ENCODE data around the gene TPK1.

Gene TPK1

DNA sequence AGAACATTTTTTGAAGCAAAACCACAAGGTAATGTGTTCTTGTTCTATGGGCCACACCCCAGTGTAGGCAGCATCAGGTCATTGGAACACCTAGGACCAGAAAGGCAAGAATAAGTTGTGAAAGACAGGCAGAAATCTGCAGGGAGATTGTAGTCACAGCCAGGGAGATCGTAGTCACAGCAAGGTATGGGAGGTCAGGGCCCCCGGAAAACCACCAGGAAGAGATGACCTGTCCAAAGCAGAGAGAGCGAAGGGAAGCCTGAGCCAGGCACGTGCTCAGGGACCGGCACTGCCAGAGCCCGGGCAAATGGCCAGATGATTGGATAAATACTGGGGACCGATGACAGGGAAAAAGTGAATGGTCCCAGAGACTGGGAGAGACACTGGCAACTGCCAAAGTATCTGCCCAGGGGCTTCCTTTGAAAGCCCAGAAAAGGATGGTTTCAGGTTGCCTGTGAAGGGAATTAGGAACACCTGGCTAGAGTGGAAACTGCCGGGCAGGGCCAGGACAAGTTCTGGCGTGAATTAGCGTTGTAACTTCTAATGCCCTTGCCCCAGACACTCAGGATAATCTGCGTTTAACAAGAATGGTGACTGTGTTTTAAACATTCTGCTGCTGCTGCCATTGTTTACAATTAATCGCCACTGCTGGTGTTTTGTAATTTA lies 428.5 kb downstream of the TPK1 start:
- DNase-seq (ENCODE audit: low read depth) = no peak

DNA sequence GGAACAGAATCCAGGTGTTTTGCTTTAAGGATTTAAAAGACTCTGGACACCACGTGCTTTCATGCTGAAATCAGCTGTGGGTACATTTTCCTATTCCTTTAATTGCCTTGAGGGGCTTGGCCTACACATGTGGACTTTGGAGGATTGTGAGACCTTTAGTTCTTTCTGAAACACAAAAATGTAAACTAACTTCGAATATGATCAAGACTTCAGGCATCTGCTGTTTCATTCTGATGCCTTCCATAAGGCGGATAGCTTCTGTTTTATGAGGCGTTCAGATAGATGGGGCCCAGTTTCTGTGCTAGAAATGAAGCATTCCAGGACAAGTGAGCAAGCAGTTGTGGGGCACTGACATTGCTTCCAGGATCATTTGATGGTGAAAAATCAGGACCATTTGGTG lies 430.9 kb downstream of the TPK1 start:
- DNase-seq (ENCODE audit: low read depth) = no peak

DNA sequence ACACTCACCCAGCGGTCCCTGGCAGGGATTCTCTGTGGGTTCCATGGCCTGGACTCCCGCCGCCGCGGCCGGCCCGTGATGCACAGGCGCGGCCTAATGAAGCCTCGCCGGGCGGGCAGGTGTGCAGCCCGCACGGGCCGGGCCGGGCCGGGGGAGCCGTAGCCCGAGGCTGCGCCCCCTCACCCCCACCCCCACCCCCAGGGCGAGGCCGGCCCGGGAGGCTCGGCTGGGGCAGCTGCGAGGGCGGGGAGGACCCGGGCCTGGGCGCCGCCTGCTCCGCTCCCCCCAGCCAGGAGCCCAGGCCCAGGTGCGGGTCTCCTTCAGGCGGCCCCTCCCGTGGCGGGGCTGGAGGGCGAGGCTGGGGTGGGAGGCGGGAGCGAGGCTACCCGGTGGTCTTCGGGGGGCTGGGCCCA lies 432.2 kb downstream of the TPK1 start, which contains the start of gene NOBOX:
TSS of gene NOBOX (minus strand) at position 45 of the 413 bp plus-strand sequence.
- no peak for DNase-seq (ENCODE audit: low read depth)

DNA sequence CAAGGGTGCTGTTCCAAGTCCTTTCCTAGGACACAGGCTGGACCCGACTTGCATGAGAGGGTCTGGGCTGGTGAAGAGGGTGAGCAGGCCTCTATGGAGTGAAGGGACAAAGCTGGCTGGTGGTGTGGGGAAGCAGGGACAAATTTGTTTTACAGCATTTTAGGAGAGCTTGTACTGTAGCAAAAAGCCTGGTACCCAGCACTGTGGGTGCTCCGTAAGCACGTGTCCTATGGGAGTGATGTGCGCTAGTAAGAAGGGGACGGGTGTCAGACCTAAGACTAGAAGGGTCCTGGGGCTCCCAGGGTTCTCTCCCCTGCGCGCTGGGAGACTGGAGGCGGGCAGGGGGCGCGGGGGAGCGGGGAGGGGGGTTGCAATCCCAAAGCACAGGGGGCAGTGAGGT lies 432.8 kb downstream of the TPK1 start:
- DNase-seq (ENCODE audit: low read depth) = no peak
